ENCODE results near the gene TBC1D4.

DNA sequence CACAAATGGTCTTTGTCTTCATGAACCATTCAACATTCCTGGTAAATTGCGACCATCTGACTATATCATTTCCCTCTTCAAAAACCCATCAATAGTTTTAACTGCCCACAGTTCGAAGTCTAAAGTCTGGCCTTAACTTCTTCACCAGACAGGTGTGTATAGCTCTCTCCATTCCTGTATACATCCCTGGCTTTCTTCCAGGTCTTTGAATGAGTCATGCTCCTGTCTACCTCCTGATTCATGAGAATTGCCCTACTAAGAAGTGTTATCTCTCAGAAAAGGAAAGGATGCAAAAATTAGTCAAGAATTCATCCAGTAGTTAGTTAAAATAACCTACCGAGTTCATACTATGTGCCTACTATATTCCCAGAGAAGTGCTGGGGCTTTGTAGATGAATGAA is 225.0 kb downstream of the TBC1D4 start:
- TF ChIP-seq, protein P1, sequence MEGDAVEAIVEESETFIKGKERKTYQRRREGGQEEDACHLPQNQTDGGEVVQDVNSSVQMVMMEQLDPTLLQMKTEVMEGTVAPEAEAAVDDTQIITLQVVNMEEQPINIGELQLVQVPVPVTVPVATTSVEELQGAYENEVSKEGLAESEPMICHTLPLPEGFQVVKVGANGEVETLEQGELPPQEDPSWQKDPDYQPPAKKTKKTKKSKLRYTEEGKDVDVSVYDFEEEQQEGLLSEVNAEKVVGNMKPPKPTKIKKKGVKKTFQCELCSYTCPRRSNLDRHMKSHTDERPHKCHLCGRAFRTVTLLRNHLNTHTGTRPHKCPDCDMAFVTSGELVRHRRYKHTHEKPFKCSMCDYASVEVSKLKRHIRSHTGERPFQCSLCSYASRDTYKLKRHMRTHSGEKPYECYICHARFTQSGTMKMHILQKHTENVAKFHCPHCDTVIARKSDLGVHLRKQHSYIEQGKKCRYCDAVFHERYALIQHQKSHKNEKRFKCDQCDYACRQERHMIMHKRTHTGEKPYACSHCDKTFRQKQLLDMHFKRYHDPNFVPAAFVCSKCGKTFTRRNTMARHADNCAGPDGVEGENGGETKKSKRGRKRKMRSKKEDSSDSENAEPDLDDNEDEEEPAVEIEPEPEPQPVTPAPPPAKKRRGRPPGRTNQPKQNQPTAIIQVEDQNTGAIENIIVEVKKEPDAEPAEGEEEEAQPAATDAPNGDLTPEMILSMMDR (IDR thresholded peaks at IDR 0.05 in 4 of 5, conservative IDR thresholded peaks at IDR 0.05 in 1 of 5): no peak
- no peak for TF ChIP-seq POLR2A (IDR thresholded peaks at IDR 0.05)
